ENCODE measurements around the gene SHOX.
"Not testable (repeated sequence)": the region's sequence is repeated elsewhere in the genome, so short reads cannot be mapped to it uniquely, and the experiment has no call there.

SHOX gene

GRCh38 chrX:630612-631496, at the start of gene SHOX:
SHOX (plus strand) TSS chrX:630791; CDS start chrX:630898, 107 bp downstream.
- DNase-seq (ENCODE audit: low read depth), result no peak

- no peak for DNase-seq (ENCODE audit: low read depth)
These were observed 49.5 kb upstream of the SHOX start for GRCh38 chrX:581066-581465.

DNA sequence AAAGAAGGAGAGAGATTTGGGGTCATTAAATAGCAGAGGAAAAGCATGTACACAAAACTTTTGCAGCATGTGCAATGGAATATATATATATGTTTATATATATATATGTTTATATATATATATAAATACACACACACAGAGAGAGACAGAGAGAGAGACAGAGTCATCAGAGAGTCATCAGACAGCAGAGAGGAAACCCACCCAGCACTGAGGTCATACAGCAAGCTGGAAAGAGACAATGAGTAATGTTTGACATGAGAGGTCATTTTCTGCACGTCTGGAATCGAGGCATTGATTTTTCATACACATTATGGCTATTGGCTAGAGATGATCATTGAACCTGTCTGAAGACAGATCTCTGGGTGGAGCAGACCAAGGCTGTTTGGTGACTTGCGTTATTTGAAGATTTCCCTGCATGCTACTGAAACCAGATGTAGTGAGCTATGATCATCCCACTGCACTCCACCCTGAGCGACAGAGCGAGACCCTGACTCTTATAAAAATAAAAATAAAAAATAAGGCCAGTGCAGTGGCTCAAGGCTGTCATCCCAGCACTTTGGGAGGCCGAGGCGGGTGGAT, 48.8 kb upstream of the SHOX start:
- no peak for DNase-seq (ENCODE audit: low read depth)

DNA sequence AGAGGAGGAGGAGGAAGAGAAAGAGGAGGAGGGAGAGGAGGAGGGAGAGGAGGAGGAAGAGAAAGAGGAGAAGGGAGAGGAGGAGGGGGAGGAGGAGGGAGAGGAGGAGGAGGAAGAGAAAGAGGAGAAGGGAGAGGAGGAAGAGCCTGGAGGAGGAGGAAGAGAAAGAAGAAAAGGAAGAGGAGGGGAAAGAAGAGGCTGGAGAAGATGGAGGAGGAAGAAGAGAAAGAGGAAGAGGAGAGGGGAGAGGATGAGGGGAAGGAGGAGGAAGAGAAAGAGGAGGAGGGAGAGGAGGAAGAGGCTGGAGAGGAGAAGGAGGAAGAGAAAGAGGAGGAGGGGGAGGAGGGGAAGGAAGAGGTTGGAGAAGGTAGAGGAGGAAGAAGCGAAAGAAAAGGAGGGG, 46.0 kb upstream of the SHOX start:
- no peak for DNase-seq (ENCODE audit: low read depth)

- no peak for DNase-seq (ENCODE audit: low read depth)
These were observed 45.3 kb upstream of the SHOX start for GRCh38 chrX:585115-585808.

GRCh38 chrX:586351-586750, 44.2 kb upstream of the SHOX start:
- no peak for DNase-seq (ENCODE audit: low read depth)

DNA sequence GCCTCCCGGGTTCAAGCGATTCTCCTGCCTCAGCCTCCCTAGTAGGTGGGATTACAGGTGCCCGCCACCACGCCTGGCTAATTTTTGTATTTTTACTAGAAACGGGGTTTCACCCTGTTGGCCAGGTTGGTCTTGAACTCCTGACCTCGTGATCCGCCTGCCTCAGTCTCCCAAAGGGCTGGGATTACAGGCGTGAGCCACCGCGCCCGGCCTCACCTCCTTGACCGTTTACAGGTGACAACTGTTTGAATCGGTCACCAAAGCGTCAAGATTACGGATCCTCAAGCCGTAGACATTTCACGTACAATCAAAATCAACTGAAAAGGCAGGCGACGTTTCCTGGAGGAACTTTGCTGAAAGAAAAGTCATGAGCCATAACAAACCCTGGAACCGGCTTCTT, 41.3 kb upstream of the SHOX start:
- not testable (repeated sequence) for DNase-seq (ENCODE audit: low read depth)

- no peak for DNase-seq (ENCODE audit: low read depth)
These were observed 39.7 kb upstream of the SHOX start for GRCh38 chrX:590693-591404.

DNA sequence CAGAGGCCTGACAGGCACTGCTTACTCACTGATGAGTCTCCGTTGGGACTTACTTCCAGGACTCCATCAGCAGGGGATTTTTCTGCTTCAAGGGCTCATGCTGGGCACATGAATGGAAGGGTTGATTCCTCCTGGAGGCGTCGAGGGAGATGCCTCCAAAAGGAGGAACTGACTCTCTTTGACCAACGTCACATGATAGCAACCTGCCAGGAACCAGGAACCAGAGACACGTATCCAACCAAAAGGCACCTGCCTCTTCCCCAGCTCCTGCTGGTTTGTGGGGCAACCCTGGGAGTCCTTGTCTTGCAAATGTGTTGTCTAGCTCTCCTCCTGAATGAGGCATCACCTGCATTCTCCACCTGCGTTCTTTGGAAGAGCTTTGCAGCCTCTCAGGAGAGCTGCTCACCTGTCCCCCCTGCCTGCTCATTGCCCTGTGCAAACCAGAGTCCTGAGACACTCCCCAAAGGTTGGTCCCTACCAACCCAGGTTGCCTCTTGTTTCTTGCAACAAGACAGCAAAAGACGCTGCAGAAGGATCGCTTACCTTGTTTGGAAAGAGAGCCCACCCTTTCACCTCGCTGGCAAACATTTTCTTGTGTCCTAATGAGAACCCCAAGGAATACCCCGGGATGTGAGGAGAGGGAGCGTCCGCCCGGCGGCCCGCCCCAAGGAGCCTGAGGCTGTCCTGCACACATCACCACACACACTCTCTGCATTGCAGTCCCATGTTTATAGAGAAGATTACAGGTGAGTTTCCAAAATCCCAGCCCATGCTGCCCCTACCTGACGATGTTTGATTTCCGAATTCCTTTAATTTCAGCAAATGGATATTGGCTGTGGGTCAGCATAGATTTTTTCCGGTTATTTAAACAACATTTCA, 30.5 kb upstream of the SHOX start:
- DNase-seq (ENCODE audit: low read depth), result no peak

DNA sequence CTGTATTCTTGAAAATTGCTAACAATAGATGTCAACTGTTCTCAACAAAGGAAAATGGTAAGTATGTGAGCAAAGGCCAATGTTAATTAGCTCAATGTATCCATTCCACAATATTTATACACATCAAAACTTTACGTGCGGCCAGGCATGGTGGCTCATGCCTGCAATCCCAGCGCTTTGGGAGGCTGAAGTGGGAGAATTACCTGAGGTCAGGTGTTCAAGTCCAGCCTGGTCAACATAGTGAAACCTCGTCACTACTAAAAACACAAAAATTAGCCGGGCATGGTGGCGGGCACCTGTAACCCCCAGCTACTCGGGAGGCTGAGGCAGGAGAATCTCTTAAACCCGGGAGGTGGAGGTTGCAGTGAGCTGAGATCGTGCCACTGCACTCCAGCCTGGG, 27.6 kb upstream of the SHOX start:
- DNase-seq (ENCODE audit: low read depth), result not testable (repeated sequence)

DNA sequence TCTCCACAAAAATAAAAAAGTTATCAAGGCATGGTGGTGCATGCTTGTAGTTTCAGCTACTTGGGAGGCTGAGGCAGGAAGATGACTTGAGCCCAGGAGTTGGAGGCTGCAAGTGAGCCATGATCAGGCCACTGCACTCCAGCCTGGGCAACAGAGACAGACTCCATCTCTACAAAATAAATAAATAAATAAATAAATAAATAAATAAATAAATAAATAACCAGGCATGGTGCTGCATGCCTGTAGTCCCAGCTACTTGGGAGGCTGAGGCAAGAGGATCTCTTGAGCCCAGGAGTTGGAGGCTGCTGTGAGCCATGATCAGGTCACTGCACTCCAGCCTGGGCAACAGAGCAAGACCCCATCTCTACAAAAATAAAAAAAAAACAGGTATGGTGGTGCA, 26.0 kb upstream of the SHOX start:
- DNase-seq (ENCODE audit: low read depth), result not testable (repeated sequence)

- not testable (repeated sequence) for DNase-seq (ENCODE audit: low read depth)
These were observed 22.5 kb upstream of the SHOX start for GRCh38 chrX:608088-608487.

DNA sequence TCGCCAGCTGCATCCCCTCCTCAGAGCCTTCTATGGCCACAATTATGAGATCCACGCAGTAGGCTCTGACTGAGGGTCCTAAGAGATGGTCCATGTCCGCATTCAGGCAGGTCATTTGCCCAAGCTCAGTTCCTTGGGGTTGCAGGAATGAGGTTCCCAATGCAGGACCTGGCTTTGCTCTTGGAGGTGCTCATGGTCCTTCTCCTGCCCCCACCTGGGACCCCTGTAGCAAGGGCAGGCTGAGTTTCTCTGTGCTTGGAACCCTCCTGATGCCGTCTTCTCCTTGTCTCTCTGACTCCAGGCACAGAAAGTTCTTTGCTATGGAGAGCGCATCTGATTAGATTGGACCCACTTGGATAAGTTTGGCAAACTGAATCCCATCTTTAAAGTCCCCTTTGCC, 16.5 kb upstream of the SHOX start:
- no peak for DNase-seq (ENCODE audit: low read depth)

DNA sequence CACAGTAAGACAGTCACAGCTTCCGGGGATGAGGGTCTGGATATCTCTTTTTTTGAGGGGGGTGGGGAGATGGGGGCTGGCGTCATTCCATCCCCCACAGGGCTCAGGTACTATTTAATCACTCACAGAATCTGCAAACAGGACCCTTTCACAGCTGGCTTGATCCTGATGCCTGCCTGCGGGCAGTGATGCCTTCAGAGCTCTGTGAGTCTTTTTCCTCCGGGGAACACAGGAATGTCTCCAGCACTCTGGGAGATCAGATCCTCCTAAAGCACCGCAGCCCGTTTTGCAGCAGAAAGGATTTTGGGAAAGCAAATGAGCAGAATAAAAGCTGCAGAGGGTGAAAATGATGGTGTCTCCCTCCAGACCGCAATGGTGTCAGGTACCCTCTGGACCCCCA, 13.2 kb upstream of the SHOX start:
- DNase-seq (ENCODE audit: low read depth), result no peak

GRCh38 chrX:617891-618290, 12.7 kb upstream of the SHOX start:
- DNase-seq (ENCODE audit: low read depth), result no peak

- DNase-seq (ENCODE audit: low read depth), result not testable (repeated sequence)
These were observed 12.3 kb upstream of the SHOX start for GRCh38 chrX:618304-618703.

- no peak for DNase-seq (ENCODE audit: low read depth)
These were observed 11.7 kb upstream of the SHOX start for GRCh38 chrX:618761-619450.

- no peak for DNase-seq (ENCODE audit: low read depth)
These were observed 11.2 kb upstream of the SHOX start for GRCh38 chrX:619451-619811.

DNA sequence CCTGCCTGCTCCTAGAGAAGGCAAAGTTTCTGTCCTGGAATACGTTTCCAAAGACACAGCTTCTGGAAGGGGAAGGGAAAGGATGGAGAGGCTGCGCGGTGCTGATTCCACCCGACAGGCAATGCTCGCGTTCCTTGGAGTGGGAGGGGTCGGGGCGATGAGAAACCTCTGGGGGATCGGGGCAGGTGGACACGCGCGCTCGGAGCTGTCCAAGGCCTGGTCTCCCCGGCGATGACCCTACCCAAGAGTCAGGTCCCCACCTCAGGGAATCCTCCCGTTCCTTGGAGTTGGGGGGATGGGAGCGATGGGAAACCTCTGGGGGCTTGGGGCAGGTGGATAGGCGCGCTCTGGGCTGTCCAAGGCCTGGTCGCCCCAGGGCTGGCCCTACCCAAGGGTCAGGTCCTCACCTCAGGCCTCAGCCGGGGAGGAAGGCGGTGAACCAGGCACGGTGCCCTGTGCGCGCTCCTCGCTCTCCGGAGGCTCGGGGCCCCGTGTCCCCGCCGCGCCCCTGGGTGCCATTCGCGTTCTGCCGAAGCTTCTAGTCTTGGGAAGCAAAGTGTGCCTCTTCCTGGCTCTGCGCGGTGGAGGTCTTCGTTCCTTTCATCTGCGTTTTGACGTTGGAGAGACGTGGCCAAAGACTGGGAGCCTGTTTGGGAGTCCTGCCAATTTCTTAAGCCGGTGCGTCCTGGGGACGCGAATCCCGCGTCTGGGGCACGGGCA, 10.6 kb upstream of the SHOX start:
- no peak for DNase-seq (ENCODE audit: low read depth)
